ENCODE measurements around the gene PDLIM1.

PDLIM1 gene

GRCh38 chr10:95305606-95306317 lies 15.0 kb upstream of the PDLIM1 start:
- TF ChIP-seq, protein P1, sequence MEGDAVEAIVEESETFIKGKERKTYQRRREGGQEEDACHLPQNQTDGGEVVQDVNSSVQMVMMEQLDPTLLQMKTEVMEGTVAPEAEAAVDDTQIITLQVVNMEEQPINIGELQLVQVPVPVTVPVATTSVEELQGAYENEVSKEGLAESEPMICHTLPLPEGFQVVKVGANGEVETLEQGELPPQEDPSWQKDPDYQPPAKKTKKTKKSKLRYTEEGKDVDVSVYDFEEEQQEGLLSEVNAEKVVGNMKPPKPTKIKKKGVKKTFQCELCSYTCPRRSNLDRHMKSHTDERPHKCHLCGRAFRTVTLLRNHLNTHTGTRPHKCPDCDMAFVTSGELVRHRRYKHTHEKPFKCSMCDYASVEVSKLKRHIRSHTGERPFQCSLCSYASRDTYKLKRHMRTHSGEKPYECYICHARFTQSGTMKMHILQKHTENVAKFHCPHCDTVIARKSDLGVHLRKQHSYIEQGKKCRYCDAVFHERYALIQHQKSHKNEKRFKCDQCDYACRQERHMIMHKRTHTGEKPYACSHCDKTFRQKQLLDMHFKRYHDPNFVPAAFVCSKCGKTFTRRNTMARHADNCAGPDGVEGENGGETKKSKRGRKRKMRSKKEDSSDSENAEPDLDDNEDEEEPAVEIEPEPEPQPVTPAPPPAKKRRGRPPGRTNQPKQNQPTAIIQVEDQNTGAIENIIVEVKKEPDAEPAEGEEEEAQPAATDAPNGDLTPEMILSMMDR (IDR thresholded peaks at IDR 0.05; ENCODE audit: low read depth, low read length) = no peak
- no peak for DNase-seq (ENCODE audit: extremely low read depth, low read depth)

DNA sequence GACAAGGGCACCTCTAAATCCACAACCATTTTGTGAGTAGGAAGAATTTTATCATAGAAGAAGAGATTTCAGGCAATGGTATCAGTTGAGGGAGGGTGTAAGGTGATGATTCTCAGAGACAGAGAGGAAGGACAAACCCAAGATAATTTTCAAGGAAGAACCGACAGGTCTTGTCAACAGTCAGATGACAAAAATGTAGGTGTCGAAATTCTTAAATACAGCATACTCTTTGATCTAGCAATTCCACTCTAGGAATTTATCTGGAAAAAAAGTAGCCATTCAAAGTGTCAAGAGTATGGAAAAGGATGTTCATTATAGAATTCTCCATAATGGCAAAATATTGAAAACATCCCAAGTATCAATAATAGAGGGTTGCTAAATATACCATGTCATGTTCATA lies 14.2 kb upstream of the PDLIM1 start:
- TF ChIP-seq, protein P1 (IDR thresholded peaks at IDR 0.05; ENCODE audit: low read depth, low read length) = no peak
- DNase-seq (ENCODE audit: extremely low read depth, low read depth) = no peak

DNA sequence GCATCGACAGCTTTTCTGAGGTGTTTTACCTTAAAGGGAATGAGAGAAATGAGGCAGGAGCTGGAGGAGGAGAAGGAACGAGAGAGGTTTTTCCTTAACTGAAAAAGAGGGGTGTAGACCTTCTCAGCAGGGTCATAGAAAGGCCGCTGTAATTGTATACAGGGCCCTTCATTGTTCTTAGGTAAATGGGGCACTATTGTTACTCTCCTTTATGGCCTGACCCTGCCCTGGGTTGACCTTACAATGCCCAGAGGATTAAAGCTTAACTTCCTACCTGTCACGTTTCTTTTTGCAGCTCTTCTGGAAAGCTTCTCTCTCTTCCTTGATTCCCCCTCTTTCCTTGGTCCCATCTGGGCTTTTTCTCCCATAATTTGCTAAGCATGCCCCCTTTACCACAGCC lies 13.7 kb upstream of the PDLIM1 start:
- no peak for DNase-seq (ENCODE audit: extremely low read depth, low read depth)

GRCh38 chr10:95303950-95304349 lies 13.1 kb upstream of the PDLIM1 start:
- no peak for DNase-seq (ENCODE audit: extremely low read depth, low read depth)
- TF ChIP-seq, protein P1 (IDR thresholded peaks at IDR 0.05; ENCODE audit: low read depth, low read length) = no peak

More for the DNA sequence above, 13.7 kb upstream of the PDLIM1 start:
- TF ChIP-seq, protein P1 (IDR thresholded peaks at IDR 0.05; ENCODE audit: low read depth, low read length) = no peak

- no peak for DNase-seq (ENCODE audit: extremely low read depth, low read depth)
- TF ChIP-seq, protein P1 (IDR thresholded peaks at IDR 0.05; ENCODE audit: low read depth, low read length) = no peak
Observed at GRCh38 chr10:95303535-95303934, 12.7 kb upstream of the PDLIM1 start.

GRCh38 chr10:95300022-95300539 lies 9.3 kb upstream of the PDLIM1 start:
- TF ChIP-seq, protein P1 (IDR thresholded peaks at IDR 0.05; ENCODE audit: low read depth, low read length) = no peak
- DNase-seq (ENCODE audit: extremely low read depth, low read depth) = no peak

DNA sequence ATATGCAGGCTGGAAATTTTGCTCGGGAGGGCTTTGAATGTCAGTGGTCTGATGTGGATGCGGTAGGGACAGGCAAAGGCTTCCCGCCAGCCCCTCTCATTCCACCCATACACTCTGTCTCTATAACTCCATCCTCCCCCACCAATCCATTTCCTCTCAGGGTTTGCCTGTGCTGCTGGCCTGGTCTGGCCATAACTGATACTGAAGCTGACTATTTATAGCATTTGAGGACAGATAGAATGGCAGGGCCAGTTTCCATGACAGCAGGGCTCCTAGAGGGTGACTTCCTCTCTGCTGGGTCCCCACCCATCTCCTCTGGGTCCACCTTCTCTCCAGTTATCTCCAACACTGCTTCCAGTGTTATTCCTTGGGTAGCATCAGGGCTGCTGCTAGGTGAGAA lies 6.6 kb upstream of the PDLIM1 start:
- TF ChIP-seq, protein P1 (IDR thresholded peaks at IDR 0.05; ENCODE audit: low read depth, low read length) = no peak
- no peak for DNase-seq (ENCODE audit: extremely low read depth, low read depth)

Data from AG09319 (cell line).